Measurements from ENCODE around the gene EID3.
A peak's percentile ranks its signal among the peaks of the same experiment; 100 is the strongest.
"Not testable (repeated sequence)": the region's sequence is repeated elsewhere in the genome, so short reads cannot be mapped to it uniquely, and the experiment has no call there.

Gene EID3

DNA sequence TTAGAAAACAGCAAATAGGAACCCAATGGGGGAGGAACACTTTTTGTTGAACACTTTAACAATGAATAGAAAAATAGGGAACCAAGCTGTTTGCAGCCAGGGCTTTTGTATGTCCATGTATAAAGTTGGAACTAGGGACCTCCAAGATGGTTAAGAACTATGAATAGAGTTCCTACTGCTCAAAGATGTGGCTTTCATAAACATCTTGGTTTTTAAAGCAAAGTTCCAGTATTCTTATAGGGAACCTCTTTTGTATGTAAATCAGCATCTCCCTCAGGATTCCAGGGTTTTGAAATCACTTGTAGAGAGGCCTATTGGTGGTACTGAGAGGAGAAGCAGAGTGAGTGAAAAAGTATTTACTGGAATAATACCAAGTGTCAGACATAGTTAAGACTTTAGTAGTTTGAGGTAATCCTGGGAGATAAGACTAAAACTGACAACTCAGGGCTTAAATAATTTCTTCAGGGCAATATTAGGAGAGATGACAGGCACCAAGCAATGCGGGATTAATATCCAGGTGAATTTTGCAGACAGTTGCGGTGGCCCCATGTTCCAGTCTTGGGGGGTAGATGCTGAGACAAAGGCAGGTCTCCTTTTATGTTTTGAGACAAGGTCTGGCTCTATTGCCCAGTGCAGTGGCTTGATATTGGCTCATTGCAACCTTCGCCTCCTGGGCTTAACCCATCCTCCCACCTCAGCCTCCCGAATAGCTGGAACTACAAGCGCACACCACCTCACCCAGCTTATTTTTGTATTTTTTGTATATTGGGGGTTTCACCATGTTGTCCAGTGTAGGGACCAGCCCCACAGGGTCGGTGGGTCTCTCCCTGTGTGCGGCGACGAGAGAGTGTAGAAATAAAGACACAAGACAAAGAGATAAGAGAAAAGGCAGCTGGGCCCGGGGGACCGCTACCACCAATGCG lies 10.4 kb upstream of the EID3 start:
- TF ChIP-seq, protein P1, sequence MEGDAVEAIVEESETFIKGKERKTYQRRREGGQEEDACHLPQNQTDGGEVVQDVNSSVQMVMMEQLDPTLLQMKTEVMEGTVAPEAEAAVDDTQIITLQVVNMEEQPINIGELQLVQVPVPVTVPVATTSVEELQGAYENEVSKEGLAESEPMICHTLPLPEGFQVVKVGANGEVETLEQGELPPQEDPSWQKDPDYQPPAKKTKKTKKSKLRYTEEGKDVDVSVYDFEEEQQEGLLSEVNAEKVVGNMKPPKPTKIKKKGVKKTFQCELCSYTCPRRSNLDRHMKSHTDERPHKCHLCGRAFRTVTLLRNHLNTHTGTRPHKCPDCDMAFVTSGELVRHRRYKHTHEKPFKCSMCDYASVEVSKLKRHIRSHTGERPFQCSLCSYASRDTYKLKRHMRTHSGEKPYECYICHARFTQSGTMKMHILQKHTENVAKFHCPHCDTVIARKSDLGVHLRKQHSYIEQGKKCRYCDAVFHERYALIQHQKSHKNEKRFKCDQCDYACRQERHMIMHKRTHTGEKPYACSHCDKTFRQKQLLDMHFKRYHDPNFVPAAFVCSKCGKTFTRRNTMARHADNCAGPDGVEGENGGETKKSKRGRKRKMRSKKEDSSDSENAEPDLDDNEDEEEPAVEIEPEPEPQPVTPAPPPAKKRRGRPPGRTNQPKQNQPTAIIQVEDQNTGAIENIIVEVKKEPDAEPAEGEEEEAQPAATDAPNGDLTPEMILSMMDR (conservative IDR thresholded peaks at IDR 0.05; ENCODE audit: low read depth): no peak
- ChIA-PET CTCF (no interaction called here), POLR2A (ENCODE audit: low non-redundant PET) (no interaction called here)
- DNase-seq (ENCODE audit: low spot score): no peak
- peak overlapping the region; percentile 36 for H3K27ac ChIP-seq

GRCh38 chr12:104294158-104294859 lies 9.2 kb upstream of the EID3 start:
- DNase-seq (ENCODE audit: low spot score); POLR2A ChIA-PET (ENCODE audit: low non-redundant PET); H3K27ac ChIP-seq: not testable (repeated sequence)
- CTCF ChIA-PET: interaction anchor here (0.6 to 1.4 kb wide), 3 partner anchors 73 to 130 kb away, joined by 3 to 6 read pairs (median 4); no protein-coding TSS in a partner anchor
- TF ChIP-seq, protein P1 (conservative IDR thresholded peaks at IDR 0.05; ENCODE audit: low read depth): peak; percentile 30; the same call in 1 of the 2 replicates

DNA sequence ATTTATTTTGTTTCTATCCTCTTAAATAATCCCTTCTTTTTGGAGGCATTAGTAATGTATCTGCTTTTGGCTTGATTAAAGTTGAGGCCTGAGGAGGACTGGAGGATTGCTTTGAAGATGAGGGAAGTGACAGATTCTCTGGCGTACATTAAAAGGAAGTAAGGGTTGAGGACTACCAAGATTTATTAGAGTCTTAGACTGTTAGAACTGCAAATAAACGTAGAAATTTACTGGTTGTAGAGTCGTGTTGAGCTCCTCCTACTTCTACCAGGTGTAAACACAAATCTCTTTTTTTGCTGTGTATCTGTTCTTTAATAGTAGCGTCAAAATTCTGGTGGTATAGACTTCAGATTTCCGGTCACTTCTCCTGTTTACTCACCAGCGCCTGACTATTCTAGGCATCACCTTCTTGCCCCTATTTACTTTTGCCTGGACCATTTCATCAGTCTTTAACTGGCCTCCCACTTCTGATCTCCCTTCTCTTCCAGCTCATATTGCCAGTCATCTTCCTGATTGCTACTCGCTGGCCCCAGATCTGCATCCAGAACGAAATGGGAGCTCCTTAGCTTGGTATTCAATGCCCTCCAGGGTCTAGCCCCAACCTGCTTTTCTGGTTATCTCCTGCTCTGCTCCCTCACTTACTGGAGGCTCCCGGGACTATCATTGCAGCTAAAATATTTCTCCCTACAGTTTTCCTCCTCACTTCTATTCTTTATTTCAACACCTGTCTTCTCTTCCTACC lies 8.4 kb upstream of the EID3 start:
- no peak for DNase-seq (ENCODE audit: low spot score)
- TF ChIP-seq, protein P1 (conservative IDR thresholded peaks at IDR 0.05; ENCODE audit: low read depth): no peak
- no peak overlapping the region for H3K27ac ChIP-seq
- ChIA-PET CTCF (interaction anchor here (0.6 to 1.4 kb wide), 3 partner anchors 9 to 131 kb away, joined by 4 to 6 read pairs (median 4); no protein-coding TSS in a partner anchor), POLR2A (ENCODE audit: low non-redundant PET) (interaction anchor here (0.7 kb wide), 1 partner anchor 162 kb away, joined by 6 read pairs; no protein-coding TSS in a partner anchor)

DNA sequence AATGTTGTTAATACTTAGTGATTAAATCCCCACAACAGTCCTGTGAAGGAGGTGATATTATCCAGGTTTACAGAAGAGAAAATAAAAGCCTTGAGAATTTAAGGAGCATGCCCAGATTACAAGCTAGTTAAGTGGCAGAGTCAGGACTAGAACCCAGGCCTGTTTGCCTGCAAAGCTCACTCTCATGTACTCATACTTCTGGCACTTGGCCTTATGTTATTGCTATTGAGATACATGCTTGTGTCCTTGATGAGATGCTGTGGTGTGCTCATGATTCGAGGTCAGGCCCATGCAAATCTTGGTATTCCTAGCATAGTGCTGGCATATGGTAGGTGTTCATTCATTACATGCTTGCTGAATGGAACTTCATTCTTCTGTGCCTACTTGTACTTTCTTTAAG lies 7.6 kb upstream of the EID3 start:
- TF ChIP-seq, protein P1 (conservative IDR thresholded peaks at IDR 0.05; ENCODE audit: low read depth): no peak
- ChIA-PET POLR2A (ENCODE audit: low non-redundant PET) (no interaction called here), CTCF (interaction anchor here (1.1 kb wide), 1 partner anchor 8 kb away, joined by 4 read pairs; no protein-coding TSS in a partner anchor)
- DNase-seq (ENCODE audit: low spot score): no peak
- no peak overlapping the region for H3K27ac ChIP-seq

- CTCF ChIA-PET: no interaction called here
- POLR2A ChIA-PET (ENCODE audit: low non-redundant PET): interaction anchor here (0.7 kb wide), 1 partner anchor 83 kb away, joined by 9 read pairs; no protein-coding TSS in a partner anchor
- H3K27ac ChIP-seq: no peak overlapping the region
- TF ChIP-seq, protein P1 (conservative IDR thresholded peaks at IDR 0.05; ENCODE audit: low read depth): no peak
- DNase-seq (ENCODE audit: low spot score): no peak
Observed at GRCh38 chr12:104296718-104297117, 6.8 kb upstream of the EID3 start.

Measured in RWPE1 (cell line).